Fibroblast of pulmonary artery (primary cell): ENCODE measurements around the gene ACOT7.
A peak's percentile ranks its signal among the peaks of the same experiment; 100 is the strongest.
"Not testable (repeated sequence)": the region's sequence is repeated elsewhere in the genome, so short reads cannot be mapped to it uniquely, and the experiment has no call there.

Source experiments
- DNase-seq: peaks from one replicate; pipeline ENCODE4 v3.0.0-alpha.2; 2010; ENCODE audit warnings: low read depth
- H3K4me3 ChIP-seq: replicated peaks from 2 replicates; pipeline ENCODE4 v1.5.1; 2011; ENCODE audit warnings: low read depth, mild to moderate bottlenecking, control low read depth, low read length, moderate library complexity
- CTCF ChIP-seq: IDR thresholded peaks from 2 replicates; pipeline ENCODE4 v1.5.1; 2011; ENCODE audit warnings: mild to moderate bottlenecking, control low read depth, low read length, inconsistent platforms; ENCODE audit errors: missing control alignments

The ACOT7 gene

DNA sequence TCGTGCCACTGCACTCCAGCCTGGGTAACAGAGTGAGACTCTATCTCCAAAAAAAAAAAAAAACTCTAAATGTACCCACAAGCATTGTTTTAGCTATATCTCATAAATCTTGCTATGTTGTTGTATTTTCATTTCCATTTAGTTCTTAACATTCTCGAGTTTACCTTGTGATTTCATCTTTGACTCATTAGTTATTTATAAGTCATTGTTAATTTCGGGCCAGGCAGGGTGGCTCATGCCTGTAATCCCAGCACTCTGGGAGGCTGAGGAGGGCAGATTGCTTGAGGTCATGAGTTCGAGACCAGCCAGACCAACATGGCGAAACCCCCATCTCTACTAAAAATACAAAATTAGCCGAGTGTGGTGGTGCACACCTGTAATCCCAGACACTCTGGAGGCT lies 14.5 kb upstream of the ACOT7 start:
- H3K4me3 ChIP-seq = no peak overlapping the region

GRCh38 chr1:6401673-6402072 lies 8.1 kb upstream of the ACOT7 start:
- no peak for TF ChIP-seq CTCF
- no peak for DNase-seq
- no peak overlapping the region for H3K4me3 ChIP-seq

More for the DNA sequence above, 14.5 kb upstream of the ACOT7 start:
- DNase-seq = no peak
- TF ChIP-seq CTCF = no peak

DNA sequence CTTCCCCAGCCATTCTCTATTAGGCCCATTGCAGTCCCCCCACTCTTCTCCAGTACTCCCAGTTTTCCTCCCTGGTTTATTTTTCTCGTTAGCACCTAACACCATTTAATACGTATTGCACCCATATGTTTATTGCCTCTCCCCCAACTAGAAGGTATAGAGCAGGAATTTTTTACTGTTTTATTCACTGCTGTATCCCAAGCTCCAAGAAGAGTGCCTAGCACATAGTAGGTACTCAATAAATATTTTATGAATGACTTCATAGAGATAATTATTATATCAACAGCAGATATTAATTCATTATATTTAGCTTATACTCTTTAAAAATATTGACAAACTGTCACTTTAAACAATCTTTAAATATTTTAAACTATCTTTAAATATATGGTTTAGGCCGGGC lies 5.7 kb upstream of the ACOT7 start:
- DNase-seq = no peak
- TF ChIP-seq CTCF = no peak
- H3K4me3 ChIP-seq = no peak overlapping the region

GRCh38 chr1:6397844-6398441 lies 4.4 kb upstream of the ACOT7 start:
- H3K4me3 ChIP-seq = no peak overlapping the region
- no peak for DNase-seq
- TF ChIP-seq CTCF = no peak

GRCh38 chr1:6396998-6397397 lies 3.4 kb upstream of the ACOT7 start:
- no peak overlapping the region for H3K4me3 ChIP-seq
- peak; percentile 11 for TF ChIP-seq CTCF
- no peak for DNase-seq

GRCh38 chr1:6395781-6396244 lies 2.2 kb upstream of the ACOT7 start:
- DNase-seq, H3K4me3 ChIP-seq: not testable (repeated sequence)

GRCh38 chr1:6395130-6395529 lies 1.6 kb upstream of the ACOT7 start:
- not testable (repeated sequence) for H3K4me3 ChIP-seq, DNase-seq

DNA sequence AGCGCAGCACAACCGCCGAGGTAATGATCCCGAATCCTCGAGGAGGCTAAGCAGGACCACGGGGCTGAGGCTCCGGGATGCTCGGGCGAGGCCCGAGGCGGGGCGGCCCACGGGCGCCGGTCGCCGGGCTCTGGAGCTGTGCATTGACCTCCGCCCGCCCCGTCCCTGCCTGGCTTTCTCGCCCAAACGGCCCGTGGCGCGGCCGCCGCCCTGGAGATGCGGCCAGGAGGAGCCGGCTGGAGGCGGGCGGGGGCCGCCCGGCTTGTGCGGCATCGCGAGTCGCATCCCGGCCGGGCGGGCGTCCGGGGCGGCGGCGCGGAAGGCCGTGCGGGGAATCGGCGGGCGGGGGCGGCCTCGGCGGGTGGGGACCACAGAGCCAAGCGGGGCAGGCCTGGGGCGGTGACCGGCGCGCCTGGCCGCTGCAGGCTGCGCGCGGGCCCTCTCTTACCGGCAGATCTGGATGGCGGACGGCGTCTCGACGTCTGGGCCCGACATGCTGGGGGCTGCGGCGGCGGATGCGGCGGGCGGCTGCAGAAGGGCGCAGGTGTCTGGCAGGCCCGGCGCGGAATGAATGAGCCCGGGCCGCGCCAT lies 663 bp downstream of the ACOT7 start:
- DNase-seq = no peak
- H3K4me3 ChIP-seq = peak overlapping the region; percentile 64

More for the DNA sequence above, 663 bp downstream of the ACOT7 start:
- no peak for TF ChIP-seq CTCF
